Measurements from ENCODE around the gene FAM111B.
"Not testable (repeated sequence)": the region's sequence is repeated elsewhere in the genome, so short reads cannot be mapped to it uniquely, and the experiment has no call there.

The FAM111B gene

GRCh38 chr11:59107721-59108120 is 684 bp downstream of the FAM111B start:
- DNase-seq, result not testable (repeated sequence)

- no peak for DNase-seq
Measured at GRCh38 chr11:59112494-59112893, 5.5 kb downstream of the FAM111B start.

- DNase-seq, result no peak
Measured at GRCh38 chr11:59114344-59114743, 7.3 kb downstream of the FAM111B start.

GRCh38 chr11:59115553-59115952 is 8.5 kb downstream of the FAM111B start:
- no peak for DNase-seq

GRCh38 chr11:59117774-59118173 is 10.7 kb downstream of the FAM111B start:
- DNase-seq, result no peak

- DNase-seq, result no peak
Measured at GRCh38 chr11:59119826-59120225, 12.8 kb downstream of the FAM111B start.

- peak; percentile 80 to 91 (median 82) for DNase-seq
Measured at GRCh38 chr11:59135648-59136461, 28.8 kb downstream of the FAM111B start.

- DNase-seq, result not testable (repeated sequence)
Measured at GRCh38 chr11:59136551-59136950, 29.5 kb downstream of the FAM111B start.

GRCh38 chr11:59137190-59137589 is 30.2 kb downstream of the FAM111B start:
- DNase-seq, result no peak

- no peak for DNase-seq
Measured at GRCh38 chr11:59138643-59139042, 31.6 kb downstream of the FAM111B start.

- DNase-seq, result no peak
Measured at GRCh38 chr11:59141191-59141590, 34.2 kb downstream of the FAM111B start.

GRCh38 chr11:59141673-59142460 is 34.8 kb downstream of the FAM111B start:
- DNase-seq, result no peak

- DNase-seq, result peak; percentile 52 to 65 (median 60)
Measured at GRCh38 chr11:59142530-59143507, 35.8 kb downstream of the FAM111B start, which contains the start of gene FAM111A. TSS of gene FAM111A (plus strand) at chr11:59142856. CDS start at chr11:59148873, 6,017 bp downstream.

- no peak for DNase-seq
Measured at GRCh38 chr11:59144096-59144495, 37.1 kb downstream of the FAM111B start.

GRCh38 chr11:59144579-59145345 is 37.7 kb downstream of the FAM111B start:
- DNase-seq, result peak in 3 of 4 experiments; percentile 30 to 38 (median 31)

- no peak for DNase-seq
Measured at GRCh38 chr11:59145534-59145933, 38.5 kb downstream of the FAM111B start.

GRCh38 chr11:59151761-59152160 is 44.7 kb downstream of the FAM111B start:
- DNase-seq, result no peak

- DNase-seq, result no peak
Measured at GRCh38 chr11:59152312-59152951, 45.4 kb downstream of the FAM111B start.

GRCh38 chr11:59154610-59155009 is 47.6 kb downstream of the FAM111B start:
- DNase-seq, result no peak

- no peak for DNase-seq
Measured at GRCh38 chr11:59157433-59157832, 50.4 kb downstream of the FAM111B start.

All from activated CD4-positive, CD25-positive, alpha-beta regulatory T cell (primary cell).